GM12878 (cell line): ENCODE data around the gene COL6A1. TPM values are rescaled to one million over a fixed set of nuclear protein-coding genes. Genes with fewer than 3 reads are reported as not detected.

ENCODE experiments used
- ATAC-seq: fragments of 200-7000 bp; cut with Tn5 transposase; 3 replicates; pipeline ENCODE4 v1.9.1; 2020; ENCODE audit warnings: mild to moderate bottlenecking, moderate library complexity
- BruUV-seq: library from RNA; stranded (reverse); fragments of 400-500 nt; replicated peaks from 2 replicates; lab custom pipeline; 2021; lab: Mats Ljungman, UMichigan
- CTCF ChIA-PET: fragments of 300-600 bp; sonication (Branson Sonifier 250); formaldehyde crosslinking; extraction: SDS; loops from one replicate; lab custom pipeline; 2021; ENCODE audit warnings: inconsistent platforms; lab: Yijun Ruan, JAX
- POLR2A ChIA-PET: fragments of 350-600 bp; formaldehyde crosslinking; extraction: SDS; loops from one replicate; lab custom pipeline; 2021; ENCODE audit warnings: inconsistent platforms; lab: Charles Lee
- RAD21 ChIA-PET: fragments of 300-600 bp; sonication (Branson Sonifier 250); formaldehyde crosslinking; loops from one replicate; lab custom pipeline; 2023; ENCODE audit warnings: antibody characterized with exemption; ENCODE audit not compliant: unreplicated experiment; lab: Charles Lee
- SMC1A ChIA-PET: fragments of 300-600 bp; sonication (Branson Sonifier 250); formaldehyde crosslinking; loops from one replicate; lab custom pipeline; 2023; ENCODE audit not compliant: unreplicated experiment, uncharacterized antibody; lab: Charles Lee
- DNase-seq: peaks from one replicate; pipeline ENCODE4 v3.0.0-alpha.2; 2011; ENCODE audit warnings: low read depth, low spot score
- FAIRE-seq: peaks from 3 replicates; lab custom pipeline; 2011; peaks lifted over from hg19 to GRCh38; lab: Jason Lieb, UNC
- H2AFZ ChIP-seq: 2 replicates; pipeline ENCODE4 v1.6.0; 2011; ENCODE audit warnings: low read depth, low read length, control low read depth; ENCODE audit not compliant: control insufficient read depth
- H3K27ac ChIP-seq: 2 replicates; pipeline ENCODE4 v1.5.1; 2011; ENCODE audit warnings: control low read depth; ENCODE audit not compliant: control insufficient read depth, insufficient read depth
- H3K27me3 ChIP-seq, 2 experiments: replicated peaks in 1 of 2; 2 replicates each; pipeline versions ENCODE4 v1.6.0 to v1.6.1; 2011; ENCODE audit warnings: low read length in 1 of 2; ENCODE audit not compliant: control insufficient read depth in 2 of 2, insufficient read depth in 2 of 2
- H3K36me3 ChIP-seq, 2 experiments: 2 replicates each; pipeline ENCODE4 v1.5.1; 2011; ENCODE audit warnings: low read length in 1 of 2; ENCODE audit not compliant: control insufficient read depth in 2 of 2, insufficient read depth in 2 of 2
- H3K4me1 ChIP-seq: 2 replicates; pipeline ENCODE4 v1.6.1; 2011; ENCODE audit warnings: mild to moderate bottlenecking, low read length, moderate library complexity, mixed read lengths; ENCODE audit not compliant: control insufficient read depth, insufficient read depth
- H3K4me2 ChIP-seq: 2 replicates; pipeline ENCODE4 v1.6.0; 2011; ENCODE audit warnings: control low read depth; ENCODE audit not compliant: control insufficient read depth, insufficient read depth
- H3K4me3 ChIP-seq: fragments of 200-600 bp; sonication (generic); 2 replicates; pipeline ENCODE4 v1.5.1; 2016
- H3K79me2 ChIP-seq: 2 replicates; pipeline ENCODE4 v1.6.0; 2011; ENCODE audit warnings: low read length; ENCODE audit not compliant: control insufficient read depth, insufficient read depth
- H3K9ac ChIP-seq: 2 replicates; pipeline ENCODE4 v1.8.0; 2011; ENCODE audit warnings: low read length, control low read depth, mixed read lengths; ENCODE audit not compliant: control insufficient read depth, insufficient read depth
- H3K9me3 ChIP-seq: replicated peaks from 3 replicates; pipeline ENCODE4 v1.5.1; 2011; ENCODE audit warnings: mild to moderate bottlenecking, low read length; ENCODE audit not compliant: control insufficient read depth, insufficient read depth
- H4K20me1 ChIP-seq: 2 replicates; pipeline ENCODE4 v1.6.0; 2011; ENCODE audit not compliant: control insufficient read depth, insufficient read depth
- ASH2L ChIP-seq: fragments of 300-600, 200-600 bp; sonication (generic); IDR thresholded peaks from 2 replicates; pipeline ENCODE4 v1.6.1; 2017; ENCODE audit warnings: low read depth, mild to moderate bottlenecking, borderline replicate concordance
- EGR1 ChIP-seq, 2 experiments: IDR thresholded peaks; 1 replicate in 1 of 2; 2 replicates in 1 of 2; pipeline ENCODE4 v1.6.1; 2011 to 2012; ENCODE audit warnings: low read depth in 2 of 2, low read length in 2 of 2, borderline replicate concordance in 1 of 2, mild to moderate bottlenecking in 1 of 2, moderate library complexity in 1 of 2
- EP300 ChIP-seq, 2 experiments: fragments of 150-350 bp in 1 of 2; IDR thresholded peaks; 2 replicates each; pipeline ENCODE4 v1.6.1; 2011 to 2012; ENCODE audit warnings: low read depth in 2 of 2, low read length in 2 of 2, borderline replicate concordance in 1 of 2, improper control_type of control experiment in 1 of 2, inconsistent platforms in 1 of 2; ENCODE audit not compliant: control insufficient read depth in 1 of 2
- JUNB ChIP-seq: IDR thresholded peaks from 2 replicates; pipeline ENCODE4 v1.6.1; 2016; ENCODE audit warnings: antibody characterized with exemption, mild to moderate bottlenecking
- MTA2 ChIP-seq: fragments of 450-650 bp; IDR thresholded peaks from 2 replicates; pipeline ENCODE4 v1.6.1; 2016; ENCODE audit warnings: low read depth, mild to moderate bottlenecking, moderate library complexity
- POLR2AphosphoS5 ChIP-seq: IDR thresholded peaks from 2 replicates; pipeline ENCODE4 v1.6.1; 2011; ENCODE audit warnings: mild to moderate bottlenecking, low read length, inconsistent platforms
- TBL1XR1 ChIP-seq: IDR thresholded peaks from 2 replicates; pipeline ENCODE4 v1.6.1; 2012; ENCODE audit warnings: low read depth, low read length, improper control_type of control experiment
- ZBED1 ChIP-seq: IDR thresholded peaks from 2 replicates; pipeline ENCODE4 v1.6.1; 2016; ENCODE audit warnings: borderline replicate concordance
- WGBS: methylation state at CpG from one replicate; pipeline ENCODE4 v1.1.6; 2016; ENCODE audit warnings: low lambda C conversion rate; ENCODE audit not compliant: insufficient replicate concordance, insufficient coverage; ENCODE audit errors: missing lambda C conversion rate; 5-methylcytosine and 5-hydroxymethylcytosine counted together
- in situ Hi-C: fragments of 300-500 bp; cut with MboI; formaldehyde crosslinking; loops from 9 replicates; pipeline ENCODE4 v1.14.3; 2018; ENCODE audit warnings: mixed read lengths
- intact Hi-C: fragments of 100-400 bp; cut with micrococcal nuclease; formaldehyde crosslinking; loops from one replicate; pipeline ENCODE4 v1.14.2; 2022; ENCODE audit not compliant: unreplicated experiment
- polyA plus RNA-seq, 11 experiments: library from polyadenylated mRNA; depleted of rRNA in 4 of 11; unstranded in 6 of 11; stranded (reverse) in 5 of 11; fragments of >200 nt; fragmentation: Nextera tagmentation in 4 of 11; fragmentation: Illumina TruSeq in 1 of 11; extraction: Ambion mirVana in 4 of 11; extraction: Trizol in 1 of 11; gene quantifications; 1 replicate in 1 of 11; 2 replicates in 10 of 11; pipeline versions ENCODE4 v1.2.1 to v1.2.3, GENCODE V29; 2011 to 2016; ENCODE audit warnings: inconsistent platforms in 2 of 11, missing spikeins in 2 of 11, low read depth in 1 of 11
- total RNA-seq, 4 experiments: library from RNA; depleted of rRNA in 3 of 4; stranded (reverse); fragments of >200 nt in 3 of 4; fragmentation: Illumina TruSeq in 1 of 4; extraction: Trizol in 1 of 4; gene quantifications; 2 replicates each; pipeline versions ENCODE4 v1.2.1 to v1.2.3, GENCODE V29; 2013 to 2021
- TF ChIP-seq, protein P1 (sequence below): fragments of 450-650 bp; IDR thresholded peaks from 2 replicates; pipeline ENCODE4 v1.6.1; 2017; ENCODE audit warnings: mild to moderate bottlenecking
- TF ChIP-seq, protein P2 (sequence below), 3 experiments: IDR thresholded peaks in 2 of 3; conservative IDR thresholded peaks in 1 of 3; 2 replicates each; pipeline ENCODE4 v1.5.1; 2011; ENCODE audit warnings: low read depth in 3 of 3, low read length in 3 of 3, mild to moderate bottlenecking in 3 of 3, control low read depth in 2 of 3, moderate library complexity in 2 of 3, inconsistent platforms in 1 of 3, mixed read lengths in 1 of 3; ENCODE audit not compliant: control insufficient read depth in 2 of 3, insufficient read depth in 1 of 3; ENCODE audit errors: extremely low read depth in 1 of 3
- TF ChIP-seq, protein P3 (sequence below): IDR thresholded peaks from 2 replicates; pipeline ENCODE4 v1.6.1; 2012; ENCODE audit warnings: improper control_type of control experiment, low read depth, low read length; ENCODE audit not compliant: insufficient replicate concordance

COL6A1 gene
- total and polyA plus RNA-seq, 10 of the 15 experiments (the other 5 are each of a cell fraction or from before 2014, with no cell fraction given) = 0.12 to 1.3 (median 0.20) TPM; not detected in 7

DNA sequence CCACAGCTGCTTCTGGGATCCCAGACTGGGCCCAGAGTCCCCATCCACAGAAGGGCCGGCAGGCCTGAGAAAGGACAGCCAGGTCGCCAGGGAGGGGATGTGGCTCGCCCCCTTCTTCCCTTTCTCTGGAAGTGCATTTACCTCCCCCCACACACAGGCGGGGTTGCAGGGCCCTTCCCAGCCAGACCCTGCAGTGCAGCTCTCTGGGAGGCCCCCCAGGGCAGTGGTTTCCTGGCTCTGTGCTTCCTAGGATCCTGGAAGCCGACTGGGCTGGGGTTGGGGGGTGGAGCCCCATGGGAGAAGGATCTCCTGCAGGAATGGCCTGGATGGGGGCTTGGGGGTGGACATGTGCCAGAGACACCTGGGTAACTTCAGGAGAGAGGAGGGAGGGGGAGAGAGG is 4.2 kb upstream of the COL6A1 start:
- SMC1A ChIA-PET = no interaction called here
- Histone ChIP-seq H3K4me2 (no peak overlapping the region), H3K27ac (no peak overlapping the region), H4K20me1 (no peaks in the 10 kb centered on the region), H3K9me3 (no peaks in the 10 kb centered on the region), H3K4me3 (no peak overlapping the region), H3K79me2 (no peaks in the 10 kb centered on the region), H3K36me3 (no peaks in the 10 kb centered on the region), H3K9ac (no peak overlapping the region), H2AFZ (no peak overlapping the region), H3K27me3 (peaks cover 7 to 8% of the 10 kb centered on the region in 2 experiments; a peak in 3 of 4 replicates), H3K4me1 (peaks cover 8% of the 10 kb centered on the region)
- no TSS peak for BruUV-seq
- FAIRE-seq (no peak), ATAC-seq (no peak), DNase-seq (no peak)
- CTCF ChIA-PET = no interaction called here
- intact Hi-C loops (no loop called here), in situ Hi-C loops (no loop called here)
- POLR2A ChIA-PET = no interaction called here
- TF ChIP-seq, protein P1, sequence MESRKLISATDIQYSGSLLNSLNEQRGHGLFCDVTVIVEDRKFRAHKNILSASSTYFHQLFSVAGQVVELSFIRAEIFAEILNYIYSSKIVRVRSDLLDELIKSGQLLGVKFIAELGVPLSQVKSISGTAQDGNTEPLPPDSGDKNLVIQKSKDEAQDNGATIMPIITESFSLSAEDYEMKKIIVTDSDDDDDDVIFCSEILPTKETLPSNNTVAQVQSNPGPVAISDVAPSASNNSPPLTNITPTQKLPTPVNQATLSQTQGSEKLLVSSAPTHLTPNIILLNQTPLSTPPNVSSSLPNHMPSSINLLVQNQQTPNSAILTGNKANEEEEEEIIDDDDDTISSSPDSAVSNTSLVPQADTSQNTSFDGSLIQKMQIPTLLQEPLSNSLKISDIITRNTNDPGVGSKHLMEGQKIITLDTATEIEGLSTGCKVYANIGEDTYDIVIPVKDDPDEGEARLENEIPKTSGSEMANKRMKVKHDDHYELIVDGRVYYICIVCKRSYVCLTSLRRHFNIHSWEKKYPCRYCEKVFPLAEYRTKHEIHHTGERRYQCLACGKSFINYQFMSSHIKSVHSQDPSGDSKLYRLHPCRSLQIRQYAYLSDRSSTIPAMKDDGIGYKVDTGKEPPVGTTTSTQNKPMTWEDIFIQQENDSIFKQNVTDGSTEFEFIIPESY = no peak
- TF ChIP-seq TBL1XR1 = no peak
- TF ChIP-seq, protein P2, sequence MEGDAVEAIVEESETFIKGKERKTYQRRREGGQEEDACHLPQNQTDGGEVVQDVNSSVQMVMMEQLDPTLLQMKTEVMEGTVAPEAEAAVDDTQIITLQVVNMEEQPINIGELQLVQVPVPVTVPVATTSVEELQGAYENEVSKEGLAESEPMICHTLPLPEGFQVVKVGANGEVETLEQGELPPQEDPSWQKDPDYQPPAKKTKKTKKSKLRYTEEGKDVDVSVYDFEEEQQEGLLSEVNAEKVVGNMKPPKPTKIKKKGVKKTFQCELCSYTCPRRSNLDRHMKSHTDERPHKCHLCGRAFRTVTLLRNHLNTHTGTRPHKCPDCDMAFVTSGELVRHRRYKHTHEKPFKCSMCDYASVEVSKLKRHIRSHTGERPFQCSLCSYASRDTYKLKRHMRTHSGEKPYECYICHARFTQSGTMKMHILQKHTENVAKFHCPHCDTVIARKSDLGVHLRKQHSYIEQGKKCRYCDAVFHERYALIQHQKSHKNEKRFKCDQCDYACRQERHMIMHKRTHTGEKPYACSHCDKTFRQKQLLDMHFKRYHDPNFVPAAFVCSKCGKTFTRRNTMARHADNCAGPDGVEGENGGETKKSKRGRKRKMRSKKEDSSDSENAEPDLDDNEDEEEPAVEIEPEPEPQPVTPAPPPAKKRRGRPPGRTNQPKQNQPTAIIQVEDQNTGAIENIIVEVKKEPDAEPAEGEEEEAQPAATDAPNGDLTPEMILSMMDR (IDR thresholded peaks at IDR 0.05 in 2 of 3, conservative IDR thresholded peaks at IDR 0.05 in 1 of 3; ENCODE audit: control insufficient read depth in 2 of 3, extremely low read depth in 1 of 3, insufficient read depth in 1 of 3, low read depth in 3 of 3, low read length in 3 of 3) = no peak
- TF ChIP-seq MTA2 = no peak
- TF ChIP-seq EGR1 (IDR thresholded peaks at IDR 0.05; ENCODE audit: borderline replicate concordance in 1 of 2, low read depth in 2 of 2, low read length in 2 of 2) = no peak
- no peak for TF ChIP-seq POLR2AphosphoS5
- TF ChIP-seq EP300 (IDR thresholded peaks at IDR 0.05; ENCODE audit: borderline replicate concordance in 1 of 2, control insufficient read depth in 1 of 2, low read depth in 2 of 2, low read length in 2 of 2) = no peak
- no peak for TF ChIP-seq ASH2L
- TF ChIP-seq, protein P3, sequence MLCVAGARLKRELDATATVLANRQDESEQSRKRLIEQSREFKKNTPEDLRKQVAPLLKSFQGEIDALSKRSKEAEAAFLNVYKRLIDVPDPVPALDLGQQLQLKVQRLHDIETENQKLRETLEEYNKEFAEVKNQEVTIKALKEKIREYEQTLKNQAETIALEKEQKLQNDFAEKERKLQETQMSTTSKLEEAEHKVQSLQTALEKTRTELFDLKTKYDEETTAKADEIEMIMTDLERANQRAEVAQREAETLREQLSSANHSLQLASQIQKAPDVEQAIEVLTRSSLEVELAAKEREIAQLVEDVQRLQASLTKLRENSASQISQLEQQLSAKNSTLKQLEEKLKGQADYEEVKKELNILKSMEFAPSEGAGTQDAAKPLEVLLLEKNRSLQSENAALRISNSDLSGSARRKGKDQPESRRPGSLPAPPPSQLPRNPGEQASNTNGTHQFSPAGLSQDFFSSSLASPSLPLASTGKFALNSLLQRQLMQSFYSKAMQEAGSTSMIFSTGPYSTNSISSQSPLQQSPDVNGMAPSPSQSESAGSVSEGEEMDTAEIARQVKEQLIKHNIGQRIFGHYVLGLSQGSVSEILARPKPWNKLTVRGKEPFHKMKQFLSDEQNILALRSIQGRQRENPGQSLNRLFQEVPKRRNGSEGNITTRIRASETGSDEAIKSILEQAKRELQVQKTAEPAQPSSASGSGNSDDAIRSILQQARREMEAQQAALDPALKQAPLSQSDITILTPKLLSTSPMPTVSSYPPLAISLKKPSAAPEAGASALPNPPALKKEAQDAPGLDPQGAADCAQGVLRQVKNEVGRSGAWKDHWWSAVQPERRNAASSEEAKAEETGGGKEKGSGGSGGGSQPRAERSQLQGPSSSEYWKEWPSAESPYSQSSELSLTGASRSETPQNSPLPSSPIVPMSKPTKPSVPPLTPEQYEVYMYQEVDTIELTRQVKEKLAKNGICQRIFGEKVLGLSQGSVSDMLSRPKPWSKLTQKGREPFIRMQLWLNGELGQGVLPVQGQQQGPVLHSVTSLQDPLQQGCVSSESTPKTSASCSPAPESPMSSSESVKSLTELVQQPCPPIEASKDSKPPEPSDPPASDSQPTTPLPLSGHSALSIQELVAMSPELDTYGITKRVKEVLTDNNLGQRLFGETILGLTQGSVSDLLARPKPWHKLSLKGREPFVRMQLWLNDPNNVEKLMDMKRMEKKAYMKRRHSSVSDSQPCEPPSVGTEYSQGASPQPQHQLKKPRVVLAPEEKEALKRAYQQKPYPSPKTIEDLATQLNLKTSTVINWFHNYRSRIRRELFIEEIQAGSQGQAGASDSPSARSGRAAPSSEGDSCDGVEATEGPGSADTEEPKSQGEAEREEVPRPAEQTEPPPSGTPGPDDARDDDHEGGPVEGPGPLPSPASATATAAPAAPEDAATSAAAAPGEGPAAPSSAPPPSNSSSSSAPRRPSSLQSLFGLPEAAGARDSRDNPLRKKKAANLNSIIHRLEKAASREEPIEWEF = no peak
- no peak for TF ChIP-seq ZBED1
- no peak for TF ChIP-seq JUNB
- RAD21 ChIA-PET = no interaction called here
- WGBS = 15% methylated on average over 4 of the region's 5 CpGs
